ENCODE results near the gene B4GALT1. TPM values are rescaled to one million over a fixed set of nuclear protein-coding genes. Genes with fewer than 3 reads are reported as not detected.

Gene B4GALT1
- total RNA-seq, 1 donor = 41.0 TPM

- no peak for TF ChIP-seq CTCF (IDR thresholded peaks at IDR 0.05; ENCODE audit: insufficient read depth, low read length)
- DNase-seq (ENCODE audit: low read depth) = no peak
Observed at GRCh38 chr9:33135470-33135958, 31.6 kb downstream of the B4GALT1 start.

GRCh38 chr9:33135031-33135461 lies 32.1 kb downstream of the B4GALT1 start:
- no peak for DNase-seq (ENCODE audit: low read depth)
- no peak for TF ChIP-seq CTCF (IDR thresholded peaks at IDR 0.05; ENCODE audit: insufficient read depth, low read length)
- no peak overlapping the region for H3K4me3 ChIP-seq (ENCODE audit: low read depth, low read length)

More at GRCh38 chr9:33135470-33135958, 31.6 kb downstream of the B4GALT1 start:
- no peak overlapping the region for H3K4me3 ChIP-seq (ENCODE audit: low read depth, low read length)

GRCh38 chr9:33133186-33133585 lies 34.0 kb downstream of the B4GALT1 start:
- no peak for DNase-seq (ENCODE audit: low read depth)
- H3K4me3 ChIP-seq (ENCODE audit: low read depth, low read length) = no peak overlapping the region
- TF ChIP-seq CTCF (IDR thresholded peaks at IDR 0.05; ENCODE audit: insufficient read depth, low read length) = no peak

- DNase-seq (ENCODE audit: low read depth) = peak; percentile 80
- TF ChIP-seq CTCF (IDR thresholded peaks at IDR 0.05; ENCODE audit: insufficient read depth, low read length) = no peak
- H3K4me3 ChIP-seq (ENCODE audit: low read depth, low read length) = no peak overlapping the region
Observed at GRCh38 chr9:33131790-33132772, 35.1 kb downstream of the B4GALT1 start.

GRCh38 chr9:33130961-33131789 lies 36.0 kb downstream of the B4GALT1 start:
- DNase-seq (ENCODE audit: low read depth) = no peak
- no peak for TF ChIP-seq CTCF (IDR thresholded peaks at IDR 0.05; ENCODE audit: insufficient read depth, low read length)
- H3K4me3 ChIP-seq (ENCODE audit: low read depth, low read length) = no peak overlapping the region
